T-helper 2 cell treated with Interferon-gamma antibody and Interleukin-4, amounts not matched to agents 100 ng/mL and 5 ng/mL, for 36 hours (primary cell): ENCODE measurements around the gene NSUN6. TPM values are rescaled to one million over a fixed set of nuclear protein-coding genes. Genes with fewer than 3 reads are reported as not detected.

Source experiments
- intact Hi-C: fragments of 100-400 bp; cut with micrococcal nuclease; formaldehyde crosslinking; loops from one replicate; pipeline ENCODE4 v1.15.1; 2023
- total RNA-seq: library from RNA; stranded (reverse); gene quantifications from 2 replicates; pipeline ENCODE4 v1.2.3, GENCODE V29; 2022

The NSUN6 gene
- total RNA-seq, 1 donor from 2014 or later: 22.2 TPM

- intact Hi-C loops: no loop called here
Observed at GRCh38 chr10:18565006-18565405, 86.4 kb downstream of the NSUN6 start.

- intact Hi-C loops: no loop called here
Observed at GRCh38 chr10:18563003-18563726, 88.2 kb downstream of the NSUN6 start.

GRCh38 chr10:18561861-18562551 is 89.4 kb downstream of the NSUN6 start:
- intact Hi-C loops: no loop called here

DNA sequence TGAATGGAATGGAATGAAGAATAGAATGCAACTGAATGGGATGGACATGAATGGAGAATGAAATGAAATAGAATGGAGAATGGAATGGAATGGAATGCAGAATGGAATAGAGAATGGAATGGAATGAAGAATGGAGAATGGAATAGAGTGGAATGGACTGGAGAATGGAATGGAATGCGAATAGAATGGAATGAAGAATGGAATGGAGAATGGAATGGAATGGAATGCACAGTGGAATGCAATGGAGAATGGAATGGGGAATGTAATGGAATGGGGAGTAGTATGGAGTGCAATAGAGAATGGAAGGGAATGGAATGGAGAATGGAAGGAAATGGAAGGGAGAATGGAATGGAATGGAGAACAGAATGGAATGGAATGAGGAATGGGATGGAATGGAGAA is 93.4 kb downstream of the NSUN6 start:
- intact Hi-C loops: no loop called here

GRCh38 chr10:18556522-18557147 is 94.8 kb downstream of the NSUN6 start:
- intact Hi-C loops: no loop called here

DNA sequence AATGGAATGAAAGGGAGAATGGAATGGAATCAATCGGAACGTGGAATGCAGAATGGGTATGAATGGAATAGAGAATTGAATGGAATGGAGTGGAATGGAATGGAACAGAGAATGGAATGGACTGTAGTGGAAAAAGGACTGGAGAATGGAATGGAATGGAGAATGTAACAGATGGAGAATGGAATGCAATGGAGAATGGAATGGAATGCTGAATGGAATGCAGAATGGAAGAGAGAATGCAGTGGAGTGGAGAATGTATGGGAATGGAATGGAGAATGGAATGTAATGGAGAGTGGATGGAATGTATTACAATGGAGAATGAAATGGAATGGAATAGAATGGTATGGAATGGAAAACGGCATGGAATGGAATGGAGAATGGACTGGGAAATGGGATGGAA is 96.9 kb downstream of the NSUN6 start:
- intact Hi-C loops: no loop called here

- intact Hi-C loops: no loop called here
Observed at GRCh38 chr10:18551473-18551872, 99.9 kb downstream of the NSUN6 start.

DNA sequence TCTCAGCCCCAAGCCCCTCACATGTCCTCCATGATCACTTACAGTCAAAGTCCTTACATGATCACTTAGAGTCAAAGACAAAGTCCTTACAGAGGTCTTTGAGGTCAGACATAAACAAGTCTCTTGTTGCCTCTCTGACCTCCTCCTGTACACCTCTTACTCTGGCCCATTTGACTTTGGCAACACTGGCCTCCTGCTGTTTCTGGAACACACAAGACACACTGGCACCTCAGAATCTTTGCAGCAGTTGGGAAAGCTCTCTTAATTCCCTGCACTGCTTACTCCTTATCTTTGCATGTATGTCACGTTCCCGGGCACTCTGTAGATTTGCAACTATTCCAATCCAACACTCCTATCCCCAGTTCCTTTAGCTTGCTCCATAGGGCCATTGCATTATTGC is 102.3 kb downstream of the NSUN6 start:
- intact Hi-C loops: no loop called here

GRCh38 chr10:18545621-18546305 is 105.6 kb downstream of the NSUN6 start:
- intact Hi-C loops: no loop called here

DNA sequence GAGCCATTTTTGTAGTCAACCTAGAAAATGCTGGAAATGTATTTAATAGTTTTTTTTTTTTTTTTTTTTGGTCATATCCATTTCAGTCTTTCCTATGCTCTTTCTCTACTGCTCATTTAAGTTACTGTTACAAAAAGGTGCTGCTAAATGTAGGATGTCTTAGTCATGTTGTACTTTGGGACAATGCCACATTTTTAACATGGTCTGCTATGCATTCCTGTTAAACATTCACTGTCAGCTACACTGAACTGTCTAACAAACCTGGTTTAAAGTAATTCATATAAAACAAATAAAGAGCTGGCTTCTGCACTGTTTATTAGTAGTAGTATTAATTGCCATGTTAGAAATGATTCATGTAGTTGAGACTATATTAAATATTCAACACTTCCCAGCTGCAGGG is 108.6 kb downstream of the NSUN6 start:
- intact Hi-C loops: no loop called here

- intact Hi-C loops: no loop called here
Observed at GRCh38 chr10:18540195-18540594, 111.2 kb downstream of the NSUN6 start.

DNA sequence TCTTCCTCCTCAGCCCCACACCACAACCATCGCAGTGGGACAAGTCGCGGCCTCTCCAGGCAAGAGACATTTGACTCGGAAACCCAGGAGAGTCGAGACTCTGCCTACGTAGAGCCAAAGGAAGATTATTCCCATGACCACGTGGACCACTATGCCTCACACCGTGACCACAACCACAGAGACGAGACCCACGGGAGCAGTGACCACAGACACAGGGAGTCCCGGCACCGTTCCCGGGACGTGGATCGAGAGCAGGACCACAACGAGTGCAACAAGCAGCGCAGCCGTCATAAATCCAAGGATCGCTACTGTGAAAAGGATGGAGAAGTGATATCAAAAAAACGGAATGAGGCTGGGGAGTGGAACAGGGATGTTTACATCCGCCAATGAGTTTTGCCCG is 112.1 kb downstream of the NSUN6 start:
- intact Hi-C loops: no loop called here

DNA sequence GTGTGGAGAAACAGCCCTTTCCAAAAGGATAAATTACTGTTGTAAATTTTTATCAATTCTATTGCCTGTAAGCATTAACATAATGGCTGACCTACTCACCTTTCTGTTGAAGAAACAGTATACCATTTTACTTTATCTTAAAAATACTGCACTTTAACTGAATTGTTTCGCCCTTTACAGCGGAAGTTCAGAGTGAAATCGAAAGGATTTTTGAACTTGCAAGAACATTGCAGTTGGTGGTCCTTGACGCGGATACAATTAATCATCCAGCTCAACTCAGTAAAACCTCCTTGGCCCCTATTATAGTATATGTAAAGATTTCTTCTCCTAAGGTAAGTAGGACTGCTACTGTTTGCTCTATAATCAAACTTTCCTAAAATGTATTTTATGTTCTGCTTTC is 117.5 kb downstream of the NSUN6 start:
- intact Hi-C loops: no loop called here

- intact Hi-C loops: no loop called here
Observed at GRCh38 chr10:18532881-18533535, 118.4 kb downstream of the NSUN6 start.

- intact Hi-C loops: no loop called here
Observed at GRCh38 chr10:18528292-18528691, 123.1 kb downstream of the NSUN6 start.

GRCh38 chr10:18527687-18528086 is 123.7 kb downstream of the NSUN6 start:
- intact Hi-C loops: no loop called here

DNA sequence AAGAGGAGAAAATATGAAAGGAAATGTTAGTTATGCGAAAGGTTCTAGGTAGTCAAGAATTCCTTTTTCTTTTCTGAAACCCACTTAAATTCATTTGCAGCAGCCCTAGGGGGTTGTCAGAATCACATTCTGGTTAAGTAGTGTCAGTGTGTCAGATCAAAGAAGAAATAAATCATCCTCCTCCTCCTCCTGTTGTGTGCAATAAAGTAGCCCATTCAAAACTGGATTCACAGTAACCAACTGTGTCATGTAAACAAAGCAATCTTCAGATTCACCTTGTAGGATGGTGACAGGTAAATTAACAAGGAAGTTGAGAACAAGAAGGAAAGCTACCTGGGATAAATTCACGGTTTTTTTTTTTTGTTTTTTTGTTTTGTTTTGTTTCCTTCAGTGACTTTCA is 127.5 kb downstream of the NSUN6 start:
- intact Hi-C loops: no loop called here

DNA sequence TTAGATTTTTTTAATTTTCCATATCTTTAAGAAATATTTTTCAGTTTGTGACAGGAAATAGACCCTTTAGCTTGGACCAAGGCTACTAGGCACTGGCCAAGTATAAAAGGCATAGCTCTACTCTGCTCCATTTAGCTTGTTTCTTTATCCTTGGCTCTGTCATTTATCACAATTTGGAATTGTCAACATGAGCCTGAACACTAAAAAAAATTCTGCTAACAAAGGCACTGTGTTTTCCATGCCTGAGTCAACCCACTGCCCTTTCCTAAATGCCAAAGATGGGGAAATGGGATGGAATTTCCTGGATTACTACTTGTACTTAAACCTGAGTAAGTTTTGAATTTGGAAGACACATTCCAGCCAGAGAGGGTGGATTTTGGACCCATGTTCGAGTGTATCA is 128.4 kb downstream of the NSUN6 start:
- intact Hi-C loops: no loop called here

DNA sequence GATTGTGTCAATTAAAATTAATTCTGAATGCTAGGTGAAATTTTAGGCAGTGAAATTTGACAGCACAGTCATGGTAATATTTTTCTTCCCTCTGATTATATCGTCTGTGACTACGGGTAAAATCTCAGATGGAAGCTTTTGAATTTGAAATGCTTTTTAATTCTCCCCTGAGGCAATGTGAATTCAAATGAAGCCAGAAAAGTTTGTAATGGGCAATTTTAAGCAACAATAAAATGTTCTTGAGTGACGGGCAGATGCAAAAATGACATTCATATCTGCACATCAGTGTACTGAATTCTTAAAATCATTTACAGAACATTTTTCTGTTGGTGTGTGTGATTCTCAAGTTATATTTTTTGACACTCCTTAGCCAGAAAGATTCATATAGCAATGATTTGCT is 134.5 kb downstream of the NSUN6 start:
- intact Hi-C loops: no loop called here

GRCh38 chr10:18514537-18514936 is 136.8 kb downstream of the NSUN6 start:
- intact Hi-C loops: no loop called here

GRCh38 chr10:18508587-18508986 is 142.8 kb downstream of the NSUN6 start:
- intact Hi-C loops: no loop called here
